Measurements from ENCODE around the gene ACO1.
A peak's percentile ranks its signal among the peaks of the same experiment; 100 is the strongest.
"Not testable (repeated sequence)": the region's sequence is repeated elsewhere in the genome, so short reads cannot be mapped to it uniquely, and the experiment has no call there.

Gene ACO1

DNA sequence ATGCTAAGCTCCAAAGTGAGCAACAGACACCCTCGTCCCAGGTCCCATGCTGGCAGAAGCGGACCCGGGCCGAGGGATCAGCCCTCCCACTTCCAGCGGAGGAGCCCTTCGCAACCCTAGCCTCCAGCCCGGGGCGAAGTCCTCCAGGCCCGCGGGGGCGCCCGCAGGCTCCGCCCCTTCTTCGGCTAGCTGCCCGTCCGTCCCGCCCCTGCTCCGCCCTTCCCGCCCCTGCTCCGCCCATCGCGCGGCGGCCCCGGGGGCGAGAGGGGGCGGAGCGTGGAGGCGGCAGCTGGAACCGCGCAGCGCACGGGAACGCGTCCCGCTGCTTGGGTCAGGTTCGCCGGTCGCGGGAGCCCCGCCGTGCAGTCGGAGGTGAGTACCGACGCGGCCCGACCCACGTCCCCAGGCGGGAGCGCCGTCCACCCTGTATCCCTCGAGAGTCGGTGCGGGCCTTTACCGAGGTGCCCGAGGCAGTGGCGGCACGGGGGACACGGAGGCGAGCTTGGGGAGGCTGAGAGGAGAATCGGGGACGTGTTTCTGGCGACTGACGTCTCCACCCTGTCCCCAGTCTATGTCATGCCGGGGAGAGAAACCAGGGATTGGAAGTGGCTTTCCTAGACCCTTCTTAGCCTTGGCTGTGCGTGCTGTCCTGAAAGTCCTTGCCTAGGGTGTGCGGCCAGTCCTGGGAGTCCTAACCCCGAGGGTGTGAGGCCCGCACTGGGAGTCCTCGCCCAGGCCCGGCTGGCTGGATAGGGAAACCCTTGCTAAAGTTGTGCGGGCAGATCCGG lies at the start of gene ACO1:
ACO1 (plus strand) TSS at position 280 of the 788 bp plus-strand sequence. CDS start 20,864 bp downstream, outside the sequence.
- DNase-seq: peak; percentile 62 to 70

DNA sequence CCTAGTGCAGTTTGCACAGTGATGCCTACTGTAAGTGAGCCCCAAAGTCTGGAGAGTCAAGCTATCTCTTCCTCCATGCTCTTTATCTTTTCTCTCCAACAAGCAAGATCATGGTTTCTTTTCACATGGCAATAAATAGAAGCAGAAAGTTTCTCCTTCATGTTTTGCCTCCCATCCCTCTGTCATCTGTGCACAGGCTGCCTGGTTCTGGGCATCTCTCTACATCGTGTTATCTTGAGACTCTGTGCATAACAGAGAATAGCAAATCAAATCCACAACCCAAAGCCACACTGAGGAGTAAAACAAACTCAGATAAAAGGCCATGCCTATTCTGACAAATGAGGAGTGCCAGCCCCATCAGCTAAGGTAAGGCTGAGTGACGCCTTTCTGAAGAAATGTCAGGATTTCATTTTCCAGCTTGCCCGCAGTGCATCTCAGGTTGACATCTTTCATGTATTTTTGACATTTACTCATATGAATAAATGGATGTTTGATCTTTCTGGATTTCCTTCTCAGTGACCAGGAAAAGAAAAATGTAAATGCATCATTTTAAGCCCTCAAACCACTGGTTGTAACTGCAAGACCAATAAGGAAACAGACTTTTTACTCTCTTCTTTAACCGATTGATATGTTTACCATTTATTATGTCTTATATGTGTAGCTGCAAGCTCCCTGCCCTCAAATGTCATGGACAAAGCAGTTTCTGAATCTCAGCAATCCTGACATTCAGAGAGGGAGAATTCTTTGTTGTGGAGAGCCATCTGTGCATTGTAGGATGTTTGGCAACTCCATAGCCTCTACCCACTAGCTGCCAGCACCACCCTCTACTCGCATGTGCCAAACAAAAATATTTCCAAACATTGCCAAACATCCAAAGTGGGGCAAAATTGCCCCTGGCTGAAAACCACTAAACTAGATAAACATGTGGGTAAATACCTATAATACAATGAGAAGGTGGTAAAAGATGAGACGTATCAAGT lies 49.2 kb upstream of the ACO1 start:
- DNase-seq: no peak

DNA sequence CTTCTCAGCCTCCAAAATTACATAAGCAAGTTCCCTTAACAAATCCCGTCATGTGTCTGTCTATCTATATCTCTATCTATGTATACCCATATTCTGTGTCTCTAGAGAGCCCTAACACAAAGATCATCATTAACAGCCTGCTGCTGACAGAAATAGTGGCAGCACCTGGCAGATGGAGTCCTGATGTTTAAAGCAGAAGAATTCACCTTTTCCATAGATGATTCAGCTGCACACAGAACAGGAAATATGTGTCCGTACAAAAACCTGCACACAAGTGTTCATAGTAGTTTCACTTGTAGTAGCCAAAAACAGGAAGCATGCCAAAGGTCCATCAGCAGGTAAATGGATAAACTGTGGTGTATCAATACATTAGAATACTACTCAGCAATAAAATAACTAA lies 45.0 kb upstream of the ACO1 start:
- DNase-seq: no peak

DNA sequence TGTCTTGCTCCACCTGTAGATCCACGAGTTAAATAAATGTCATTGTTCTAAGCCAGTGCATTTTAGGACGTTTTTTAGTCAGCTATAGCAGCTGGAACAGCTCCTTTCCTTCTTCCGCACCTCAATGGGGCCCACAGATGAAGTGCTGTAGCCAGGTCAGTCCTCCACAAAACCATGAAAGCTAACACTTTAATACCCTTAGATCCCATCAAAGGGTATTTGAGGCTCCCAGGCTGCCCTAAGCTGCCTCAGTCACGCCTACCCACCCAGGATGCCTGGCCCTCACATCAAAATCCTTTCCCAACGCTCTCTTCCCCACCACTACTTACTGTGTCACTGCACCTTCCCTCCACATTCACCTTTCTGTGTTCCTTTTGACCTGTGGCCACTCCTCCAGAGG lies 44.1 kb upstream of the ACO1 start:
- no peak for DNase-seq

DNA sequence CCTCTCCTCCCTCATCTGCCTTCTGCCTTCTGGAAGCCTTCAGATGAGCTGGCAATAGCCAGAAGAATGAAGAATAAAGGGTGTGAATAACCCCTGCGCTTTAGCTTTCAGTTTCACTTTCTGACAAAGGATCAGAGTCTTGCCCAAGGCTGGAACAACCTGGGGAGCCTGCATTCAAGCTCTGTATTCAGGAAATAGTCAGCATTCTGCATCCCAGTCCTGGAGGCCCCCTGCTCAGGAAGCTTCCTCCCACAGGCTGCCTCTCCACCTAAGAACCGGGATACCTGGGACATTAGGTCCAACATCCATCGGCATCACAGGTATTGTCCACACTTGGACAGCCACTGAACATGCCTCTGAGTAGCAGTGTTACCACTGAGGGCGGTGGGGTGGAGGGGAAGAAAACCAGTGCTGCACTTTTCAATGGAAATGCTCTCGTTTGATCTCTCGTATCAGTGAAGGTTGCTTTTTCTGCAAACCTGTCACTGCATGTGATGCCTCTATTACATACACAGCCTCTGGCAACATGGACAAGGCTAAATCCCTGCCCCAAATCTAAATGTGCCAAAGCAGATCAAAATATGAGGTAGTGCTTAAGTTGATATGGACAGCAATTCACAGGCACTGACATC lies 39.8 kb upstream of the ACO1 start:
- DNase-seq: peak in 1 of 2 donors; percentile 2

DNA sequence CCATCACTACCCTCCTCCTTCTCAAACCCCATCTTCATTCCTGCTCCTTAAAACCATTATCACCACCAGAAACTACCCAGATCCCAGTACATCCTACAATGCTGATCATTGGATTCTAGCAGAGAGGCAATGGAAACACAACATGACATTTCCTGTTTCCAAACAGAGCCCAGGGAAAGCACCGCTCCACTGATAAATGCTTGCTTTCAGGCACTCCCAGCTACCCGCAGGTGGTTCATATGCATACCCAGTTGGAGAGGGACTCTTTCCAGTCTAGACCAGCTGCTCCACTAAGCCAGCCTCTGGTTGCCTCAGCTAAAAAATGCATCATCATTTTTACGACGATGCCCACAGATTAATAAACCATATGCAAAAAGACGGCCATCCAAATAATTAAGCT lies 39.2 kb upstream of the ACO1 start:
- no peak for DNase-seq

DNA sequence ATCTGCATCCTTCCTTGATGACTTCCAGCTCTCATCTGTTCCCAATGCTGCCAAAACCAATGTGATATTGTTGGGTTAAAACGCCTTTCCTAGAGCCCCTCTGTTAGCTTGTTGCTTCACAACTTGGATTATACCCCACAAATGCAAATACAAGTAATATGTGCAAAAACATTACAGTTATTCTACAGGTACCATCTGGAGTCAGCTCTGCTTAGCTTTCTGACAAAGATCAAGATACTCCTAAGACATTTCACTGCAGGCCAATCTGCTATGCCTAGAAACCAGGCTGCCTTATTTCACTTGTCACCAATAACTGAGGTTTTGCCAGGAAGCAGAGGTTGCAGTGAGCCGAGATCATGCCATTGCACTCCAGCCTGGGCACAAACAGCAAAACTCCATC lies 36.9 kb upstream of the ACO1 start:
- DNase-seq: no peak

DNA sequence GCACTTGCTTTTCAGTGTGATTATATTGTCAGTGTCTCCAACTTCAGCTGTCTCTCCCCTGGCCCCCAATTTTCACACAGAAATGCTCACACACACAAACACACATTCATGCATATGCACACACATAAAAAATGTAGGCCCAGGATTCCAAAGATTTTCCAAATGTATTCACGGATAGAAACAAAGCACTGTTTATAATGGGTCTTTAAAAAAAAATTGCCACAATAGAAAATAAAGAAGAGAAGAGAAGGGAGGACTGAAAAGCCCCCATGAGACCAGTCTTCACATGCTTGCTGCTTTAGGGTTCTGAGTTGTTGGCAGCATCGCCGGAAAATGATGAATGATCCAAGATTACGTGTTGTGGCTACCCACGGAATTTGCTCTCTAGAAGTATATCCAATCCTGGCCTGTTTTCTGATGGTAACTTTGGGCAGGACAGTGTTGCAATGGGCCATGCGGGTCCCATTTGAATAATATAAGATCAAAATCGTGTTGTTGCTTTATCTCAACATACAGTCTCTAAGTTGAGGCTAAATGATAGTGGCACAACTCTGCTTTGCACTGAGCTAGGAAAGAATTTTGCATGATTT lies 36.2 kb upstream of the ACO1 start:
- no peak for DNase-seq

DNA sequence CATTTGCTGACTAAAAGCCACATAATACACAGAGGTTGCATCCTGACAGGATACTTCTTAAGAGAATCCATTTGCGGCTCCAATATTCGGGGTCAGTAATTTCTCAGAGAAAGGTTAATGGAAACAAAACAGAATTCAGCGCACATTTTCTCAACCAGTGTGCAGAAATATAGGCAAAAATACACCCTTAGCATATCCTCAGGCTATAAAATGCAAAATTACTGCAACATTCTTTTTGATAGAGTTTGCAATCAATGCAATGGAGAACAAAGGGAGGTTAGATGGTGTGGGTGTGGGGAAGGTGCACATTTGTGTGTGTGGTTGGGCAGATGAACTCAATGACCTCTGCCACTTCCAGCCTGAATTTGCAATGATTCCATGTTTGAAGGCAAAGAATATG lies 35.4 kb upstream of the ACO1 start:
- DNase-seq: no peak

DNA sequence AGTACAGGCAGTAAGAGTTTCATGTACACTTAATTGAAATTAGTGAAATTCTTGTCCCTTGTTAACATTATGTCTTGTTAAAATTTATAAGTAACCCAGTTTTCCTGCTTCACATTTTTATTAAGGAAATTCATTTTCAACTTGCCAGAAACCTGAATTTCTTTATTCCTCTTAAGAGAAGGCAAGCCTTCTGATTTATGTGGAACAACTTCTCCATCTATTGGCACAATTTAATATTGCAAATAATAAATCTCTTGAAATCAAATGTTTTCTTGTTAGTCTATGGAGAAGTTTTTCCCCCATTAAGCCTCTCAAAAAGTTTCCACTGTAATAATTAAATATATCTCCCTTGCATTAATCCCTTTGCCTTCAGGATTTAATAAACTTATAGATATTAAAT lies 33.8 kb upstream of the ACO1 start:
- no peak for DNase-seq

DNA sequence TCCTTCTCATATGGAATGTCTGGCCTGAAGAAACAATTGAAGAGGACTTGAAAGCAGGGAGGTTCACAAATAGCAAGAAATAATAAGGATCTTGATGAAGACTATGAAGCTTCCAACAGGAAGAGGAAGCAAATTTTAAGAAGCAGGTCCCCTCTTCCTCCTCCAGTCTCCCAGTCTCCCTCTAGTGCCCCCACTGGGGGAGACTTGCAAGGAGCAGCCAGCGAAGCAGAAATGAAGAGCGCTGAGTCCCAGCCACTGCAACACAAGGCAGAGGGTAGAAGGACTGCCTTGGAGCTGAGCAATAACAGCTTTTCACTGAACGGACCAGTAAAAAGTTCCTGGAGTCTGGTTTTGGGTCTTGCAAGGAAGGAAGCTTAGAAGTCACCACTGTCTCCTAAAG lies 32.6 kb upstream of the ACO1 start:
- no peak for DNase-seq

DNA sequence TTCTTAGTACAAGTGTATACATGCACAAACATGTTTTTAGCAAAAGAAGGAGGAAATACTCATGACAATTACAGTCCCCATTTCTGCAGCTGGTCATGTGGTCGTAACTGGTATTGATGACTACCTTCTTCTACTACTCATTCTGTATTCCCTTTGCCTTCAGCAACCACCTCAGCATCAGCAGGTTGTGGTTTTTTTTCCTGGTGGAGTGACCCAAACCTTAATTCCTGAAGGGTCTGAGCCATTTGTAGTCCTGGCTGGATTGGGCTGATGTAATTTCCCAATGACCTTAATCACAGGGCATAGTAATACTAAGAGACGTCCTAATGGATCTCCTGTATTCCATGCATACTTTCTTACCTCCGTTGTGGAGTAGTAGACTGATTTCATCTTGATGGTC lies 31.0 kb upstream of the ACO1 start:
- DNase-seq: not testable (repeated sequence)

DNA sequence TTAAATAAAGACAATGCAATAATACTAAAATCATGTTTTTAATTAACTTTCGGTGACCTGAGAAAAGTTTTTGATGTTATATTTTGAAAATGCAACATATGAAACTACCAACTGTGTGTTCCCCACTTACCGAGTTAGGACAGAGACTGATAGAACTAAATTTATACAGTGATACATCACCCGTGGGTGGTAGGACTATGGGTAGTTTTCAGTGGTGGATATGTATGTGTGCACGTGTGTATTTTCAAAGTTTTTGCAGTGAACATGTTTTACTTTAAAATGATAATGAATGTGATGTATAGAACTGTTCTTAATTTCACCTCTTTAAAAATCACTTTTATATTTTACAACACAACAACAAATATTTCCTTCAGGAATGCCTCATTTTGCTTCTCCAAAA lies 25.0 kb upstream of the ACO1 start:
- DNase-seq: no peak

DNA sequence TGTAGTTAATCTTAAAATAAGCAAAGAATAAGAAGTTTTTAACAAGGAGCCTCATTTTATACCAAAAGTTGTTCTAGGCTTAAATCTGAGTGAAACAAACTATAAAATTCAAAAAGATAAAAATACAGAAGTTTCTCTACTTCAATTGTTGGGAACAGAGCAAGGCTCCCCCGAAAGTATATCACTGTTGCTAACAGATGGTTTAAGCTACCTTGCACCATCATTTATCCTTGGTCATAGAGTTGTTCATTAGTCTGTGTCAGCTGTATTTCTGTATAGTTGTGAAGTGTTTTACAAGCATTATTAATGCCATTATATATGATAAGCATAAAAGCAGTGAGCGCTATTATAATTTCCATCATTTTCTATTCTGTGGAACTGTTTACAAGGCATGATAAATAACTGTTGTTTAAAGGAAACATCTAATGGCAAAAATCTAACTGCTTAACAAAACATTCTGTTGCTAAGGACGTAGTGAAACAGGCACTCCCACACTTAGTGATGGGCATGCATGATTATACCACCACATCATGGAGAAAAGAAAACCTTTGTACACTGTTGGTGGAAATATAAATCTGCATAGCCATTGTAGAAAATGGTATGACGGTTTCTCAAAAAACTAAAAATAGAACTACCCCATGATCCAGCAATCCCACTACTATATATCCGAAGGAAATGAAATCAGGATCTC lies 23.3 kb upstream of the ACO1 start:
- DNase-seq: no peak

DNA sequence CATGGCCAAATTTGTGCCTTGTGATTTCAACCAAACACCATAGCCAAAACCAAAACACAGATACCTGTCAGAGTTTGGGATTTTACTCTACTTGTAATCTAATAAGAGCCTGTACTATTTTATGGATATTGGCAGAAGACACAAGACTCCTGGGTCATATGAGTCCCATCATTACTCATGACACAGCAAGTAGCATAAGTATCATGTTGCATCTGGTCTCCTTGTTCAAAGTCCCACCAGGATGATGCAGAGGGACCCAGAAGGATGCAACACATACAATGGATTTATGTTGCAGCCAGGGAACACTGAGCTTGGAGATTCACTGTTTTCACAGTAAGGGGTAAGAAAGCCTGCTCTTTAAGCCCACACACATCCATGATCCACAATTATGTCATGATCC lies 13.2 kb upstream of the ACO1 start:
- DNase-seq: no peak

DNA sequence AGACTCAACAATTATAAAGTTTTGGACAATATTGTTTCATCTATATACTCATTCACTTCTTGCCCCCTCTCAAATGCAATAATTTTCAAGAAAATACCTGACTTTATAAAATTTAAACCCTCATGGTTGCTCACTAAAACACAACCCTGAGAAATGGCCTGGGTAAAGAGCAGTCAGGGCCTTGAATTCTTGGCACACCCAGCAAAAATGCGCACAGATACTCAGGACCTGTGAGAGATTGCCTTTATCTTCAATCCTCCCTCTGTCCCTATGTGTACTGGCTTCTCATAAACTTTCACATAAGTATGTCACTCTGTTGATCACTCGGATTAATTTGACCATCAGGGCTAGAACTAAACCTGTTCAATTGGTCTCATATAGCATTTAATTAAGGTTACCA lies 12.8 kb upstream of the ACO1 start:
- no peak for DNase-seq

DNA sequence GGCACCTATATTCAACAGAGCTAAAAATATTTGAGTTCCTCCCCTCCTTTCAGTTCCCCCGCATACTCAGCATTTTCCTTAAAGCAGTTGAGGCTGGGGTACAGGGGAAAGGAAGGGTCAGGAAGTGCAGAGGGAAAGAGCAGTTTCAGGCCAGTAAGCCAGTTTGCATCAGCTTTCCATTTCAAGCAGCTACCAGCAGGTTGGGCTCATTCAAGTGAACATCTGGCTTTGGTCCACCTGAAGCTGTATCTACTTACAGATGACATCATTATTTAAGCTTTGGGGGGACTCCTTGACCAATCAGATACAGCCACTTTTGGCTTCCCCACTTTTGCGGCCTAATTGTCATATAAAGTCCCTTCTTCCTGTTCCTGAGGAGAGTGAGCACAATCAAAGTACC lies 8.2 kb upstream of the ACO1 start:
- DNase-seq: no peak

DNA sequence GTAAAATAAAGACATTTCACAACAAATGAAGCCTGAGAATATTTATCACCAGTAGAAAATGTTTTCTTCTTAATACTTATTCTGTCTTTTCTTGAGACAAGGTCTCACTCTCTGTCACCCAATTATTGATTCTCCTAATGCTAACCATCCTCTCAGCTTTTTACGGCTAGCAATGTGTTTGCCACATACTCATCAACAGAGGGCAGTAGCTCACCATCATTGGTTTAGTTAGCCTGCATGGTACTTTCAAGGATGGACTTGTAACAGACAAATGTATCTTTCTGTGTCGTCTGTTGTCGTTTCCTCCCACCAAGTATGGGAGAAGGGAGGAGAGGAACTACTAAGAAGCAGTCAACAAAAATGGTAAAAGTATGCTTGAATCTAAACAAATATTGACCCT lies 5.9 kb upstream of the ACO1 start:
- DNase-seq: peak in 1 of 2 donors; percentile 49

DNA sequence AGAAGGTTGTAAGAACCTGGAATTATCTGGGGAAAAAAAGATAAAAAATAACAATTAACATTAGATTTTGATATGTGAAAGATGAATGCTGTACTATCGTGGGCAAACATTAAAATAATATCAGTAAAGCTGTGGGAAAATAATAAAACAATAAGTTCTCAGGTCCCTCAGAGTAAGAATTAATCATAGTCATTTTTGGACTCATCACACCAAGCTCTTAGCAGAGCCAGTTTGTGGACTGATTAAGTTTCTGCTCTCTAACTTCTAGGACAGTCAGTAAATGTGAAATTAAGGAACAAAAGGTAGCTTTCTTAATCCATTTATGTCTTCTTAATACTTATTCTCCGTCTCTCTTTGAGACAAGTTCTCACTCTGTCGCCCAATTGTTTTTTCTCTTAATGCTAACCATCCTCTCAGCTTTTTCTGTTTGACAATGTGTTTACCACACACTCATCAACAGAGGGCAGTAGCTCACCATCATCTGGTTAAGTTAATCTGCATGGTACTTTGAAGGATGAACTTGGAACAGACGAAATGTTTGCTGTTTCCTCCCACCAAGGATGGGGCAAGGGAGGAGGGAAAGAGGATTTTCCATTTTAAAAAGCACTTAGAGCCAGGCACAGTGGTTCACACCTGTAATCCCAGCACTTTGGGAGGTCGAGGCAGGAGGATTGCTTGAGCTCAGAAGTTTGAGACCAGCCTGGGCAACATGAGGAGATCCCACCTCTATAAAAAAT lies 5.3 kb upstream of the ACO1 start:
- DNase-seq: peak in 1 of 2 donors; percentile 29

DNA sequence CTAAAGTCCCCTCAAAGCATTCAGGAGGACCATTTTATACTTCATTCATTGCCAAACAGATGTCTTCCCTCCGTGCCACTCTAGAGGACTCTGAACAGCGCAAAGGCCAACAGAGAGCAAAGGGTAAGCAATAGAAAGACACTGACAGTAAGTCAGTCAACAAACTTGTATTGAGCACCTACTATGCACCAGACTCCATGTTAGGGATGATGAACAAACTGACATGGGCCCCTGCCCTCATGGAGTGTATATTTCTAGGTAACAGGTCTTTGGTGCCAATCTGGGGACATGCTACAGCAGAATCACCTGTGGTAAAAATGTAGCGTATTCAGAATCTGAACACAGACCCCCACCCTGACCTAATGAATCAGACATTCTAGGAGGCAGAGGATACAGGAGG lies 3.5 kb upstream of the ACO1 start:
- DNase-seq: no peak

DNA sequence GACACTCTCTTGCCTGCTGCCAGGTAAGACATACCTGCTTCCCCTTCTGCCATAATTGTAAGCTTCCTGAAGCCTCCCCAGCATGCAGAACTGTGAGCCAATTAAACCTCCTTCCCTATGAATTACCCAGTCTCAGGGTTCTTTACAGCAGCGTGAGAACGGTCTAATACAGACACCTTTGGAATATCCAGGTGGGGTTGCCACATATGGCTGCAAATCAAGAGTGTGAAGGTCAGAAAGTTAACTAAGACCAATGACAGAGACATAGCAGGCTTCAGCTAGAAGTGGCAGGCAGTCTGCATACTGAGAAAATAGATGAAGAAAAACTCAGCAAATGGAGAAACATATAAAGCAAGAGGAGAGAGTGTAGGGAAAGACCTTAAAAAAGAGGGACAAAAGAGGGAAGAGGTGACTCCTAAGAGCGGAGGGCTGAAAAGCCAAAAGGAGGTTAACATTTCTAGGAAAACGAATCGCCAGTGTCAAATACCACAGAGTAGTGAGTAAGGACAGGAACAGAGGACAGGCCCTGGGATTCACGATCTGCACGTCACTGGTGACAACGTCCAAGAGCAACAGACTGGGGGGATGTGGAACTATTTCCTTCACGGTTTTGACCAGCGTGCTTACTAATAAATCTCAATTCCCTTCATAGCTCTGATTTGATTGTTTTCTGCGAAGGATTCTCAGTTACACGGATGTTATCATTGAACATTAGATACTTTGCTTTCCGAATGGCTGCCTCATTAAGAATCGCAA lies 1.7 kb upstream of the ACO1 start:
- no peak for DNase-seq
